Neuronal stem cell (in vitro differentiated cells): ENCODE measurements around the gene KDM5C.

Experiments
- DNase-seq: peaks from one replicate; pipeline ENCODE4 v3.0.0-alpha.2; 2013; ENCODE audit warnings: low spot score
- H2AFZ ChIP-seq: one replicate; pipeline ENCODE4 v1.6.1; 2013; ENCODE audit warnings: mild to moderate bottlenecking, low read length, inconsistent platforms
- H2AK5ac ChIP-seq: 2 replicates; pipeline ENCODE4 v1.6.1; 2013; ENCODE audit warnings: low read depth, mild to moderate bottlenecking, inconsistent platforms, low read length, moderate library complexity, mixed read lengths
- H2BK120ac ChIP-seq: 2 replicates; pipeline ENCODE4 v1.6.1; 2013; ENCODE audit warnings: low read depth, mild to moderate bottlenecking, inconsistent platforms, low read length, moderate library complexity, mixed read lengths
- H2BK12ac ChIP-seq: one replicate; pipeline ENCODE4 v1.6.1; 2013; ENCODE audit warnings: low read length, inconsistent platforms
- H2BK15ac ChIP-seq: 2 replicates; pipeline ENCODE4 v1.6.1; 2013; ENCODE audit warnings: mild to moderate bottlenecking, low read length, inconsistent platforms, mixed read lengths
- H2BK5ac ChIP-seq: one replicate; pipeline ENCODE4 v1.6.1; 2013; ENCODE audit warnings: inconsistent platforms, mild to moderate bottlenecking, low read length, moderate library complexity
- H3K14ac ChIP-seq: one replicate; pipeline ENCODE4 v1.6.1; 2013; ENCODE audit warnings: low read length, inconsistent platforms
- H3K18ac ChIP-seq: 2 replicates; pipeline ENCODE4 v1.6.1; 2013; ENCODE audit warnings: low read length, inconsistent platforms
- H3K23ac ChIP-seq: 2 replicates; pipeline ENCODE4 v1.6.1; 2013; ENCODE audit warnings: low read depth, mild to moderate bottlenecking, mixed read lengths, low read length, inconsistent platforms; ENCODE audit not compliant: poor library complexity
- H3K27ac ChIP-seq: replicated peaks from 3 replicates; pipeline ENCODE4 v1.5.1; 2013; ENCODE audit warnings: low read length, inconsistent platforms
- H3K27me3 ChIP-seq, 3 experiments: 2 replicates each; pipeline ENCODE4 v1.6.1; 2013; ENCODE audit warnings: low read length in 3 of 3, mild to moderate bottlenecking in 2 of 3, inconsistent platforms in 1 of 3, low read depth in 1 of 3, mixed read lengths in 1 of 3, moderate library complexity in 1 of 3; ENCODE audit not compliant: control insufficient read depth in 3 of 3, insufficient read depth in 3 of 3
- H3K36me3 ChIP-seq, 2 donors: replicated peaks in 1 of 2; 2 replicates each; pipeline ENCODE4 v1.6.1; 2013; ENCODE audit warnings: low read length in 2 of 2; ENCODE audit not compliant: control insufficient read depth in 2 of 2, insufficient read depth in 2 of 2
- H3K4ac ChIP-seq: 2 replicates; pipeline ENCODE4 v1.6.1; 2013; ENCODE audit warnings: inconsistent platforms, mild to moderate bottlenecking, low read length, moderate library complexity
- H3K4me1 ChIP-seq, 2 donors: 1 replicate in 1 of 2; 2 replicates in 1 of 2; pipeline ENCODE4 v1.6.1; 2013; ENCODE audit warnings: low read length in 2 of 2, low read depth in 1 of 2; ENCODE audit not compliant: control insufficient read depth in 2 of 2, insufficient read depth in 1 of 2
- H3K4me2 ChIP-seq: one replicate; pipeline ENCODE4 v1.6.1; 2013; ENCODE audit warnings: mild to moderate bottlenecking, low read length, inconsistent platforms; ENCODE audit not compliant: insufficient read depth, poor library complexity, severe bottlenecking
- H3K4me3 ChIP-seq, 2 donors: 2 replicates each; pipeline ENCODE4 v1.5.1; 2013; ENCODE audit warnings: low read length in 2 of 2, mild to moderate bottlenecking in 2 of 2, inconsistent platforms in 1 of 2, moderate library complexity in 1 of 2
- H3K79me1 ChIP-seq: one replicate; pipeline ENCODE4 v1.6.1; 2013; ENCODE audit warnings: low read depth, mild to moderate bottlenecking, inconsistent platforms, low read length, moderate library complexity
- H3K9ac ChIP-seq: one replicate; pipeline ENCODE4 v1.6.1; 2013; ENCODE audit warnings: mild to moderate bottlenecking, low read depth, low read length, inconsistent platforms; ENCODE audit not compliant: poor library complexity
- H3K9me3 ChIP-seq, 2 donors: replicated peaks in 1 of 2; 2 replicates each; pipeline versions ENCODE3 to v1.6.1; 2013; ENCODE audit warnings: low read length in 2 of 2, mild to moderate bottlenecking in 2 of 2, inconsistent platforms in 1 of 2, low read depth in 1 of 2, mixed read lengths in 1 of 2, moderate library complexity in 1 of 2; ENCODE audit not compliant: control insufficient read depth in 2 of 2, insufficient read depth in 1 of 2
- H4K8ac ChIP-seq: one replicate; pipeline ENCODE4 v1.6.1; 2013; ENCODE audit warnings: low read depth, mild to moderate bottlenecking, inconsistent platforms, low read length, moderate library complexity
- H4K91ac ChIP-seq: one replicate; pipeline ENCODE4 v1.6.1; 2013; ENCODE audit warnings: low read length, low read depth, mild to moderate bottlenecking, inconsistent platforms; ENCODE audit not compliant: poor library complexity
- WGBS, 2 donors: extraction: QIAGEN DNeasy Blood & Tissue Kit; methylation state at CpG; one replicate each; pipeline ENCODE4 v1.1.7; 2013; ENCODE audit warnings: missing lambda C conversion rate in 2 of 2, mixed read lengths in 1 of 2; ENCODE audit not compliant: insufficient read length in 2 of 2, insufficient replicate concordance in 1 of 2; ENCODE audit errors: extremely low coverage in 2 of 2; 5-methylcytosine and 5-hydroxymethylcytosine counted together

Gene KDM5C

GRCh38 chrX:53227224-53227765 lies 2.3 kb upstream of the KDM5C start:
- Histone ChIP-seq H2BK5ac (no peak overlapping the region), H2BK15ac (no peak overlapping the region), H3K4ac (no peak overlapping the region), H3K4me1 (peaks cover 7 to 8% of the 10 kb centered on the region in 2 donors), H2BK120ac (no peak overlapping the region), H3K14ac (no peak overlapping the region), H3K9ac (no peak overlapping the region), H3K4me3 (no peak overlapping the region), H3K4me2 (no peak overlapping the region), H4K8ac (no peak overlapping the region), H3K79me1 (peaks cover 5% of the 10 kb centered on the region), H2AK5ac (no peak overlapping the region), H3K27me3 (peaks cover 0 to 3% (median 0%) of the 10 kb centered on the region in 3 experiments), H3K18ac (no peak overlapping the region), H3K36me3 (peaks cover 0 to 7% of the 10 kb centered on the region in 2 donors), H4K91ac (no peak overlapping the region), H2BK12ac (no peak overlapping the region), H3K27ac (no peak overlapping the region), H3K9me3 (no peaks in the 10 kb centered on the region), H3K23ac (no peak overlapping the region), H2AFZ (no peak overlapping the region)
- WGBS, 2 donors: no CpG with 5 or more reads among the region's 7 CpGs
- DNase-seq: no peak

GRCh38 chrX:53223955-53224859 lies 800 bp downstream of the KDM5C start:
- H3K9ac ChIP-seq: peak overlapping the region; percentile 90
- H3K27ac ChIP-seq: no peak overlapping the region
- no peak for DNase-seq
- H3K27me3 ChIP-seq: peaks cover 0 to 3% (median 0%) of the 10 kb centered on the region in 3 experiments
- no CpG with 5 or more reads among the region's 40 CpGs for whole genome bisulfite sequencing, 2 donors
- H2BK12ac ChIP-seq: no peak overlapping the region
- peak overlapping the region; percentile 80 for H3K23ac ChIP-seq
- no peak overlapping the region for H4K8ac ChIP-seq
- peaks cover 8 to 36% of the 10 kb centered on the region in 2 donors for H3K36me3 ChIP-seq
- H3K79me1 ChIP-seq: peaks cover 5% of the 10 kb centered on the region
- H4K91ac ChIP-seq: no peak overlapping the region
- peak overlapping the region; percentile 88 for H2AK5ac ChIP-seq
- peaks cover 7 to 8% of the 10 kb centered on the region in 2 donors for H3K4me1 ChIP-seq
- H3K18ac ChIP-seq: peak overlapping the region; percentile 74
- H2BK15ac ChIP-seq: no peak overlapping the region
- peak overlapping the region; percentile 60 for H2BK5ac ChIP-seq
- H3K4ac ChIP-seq: no peak overlapping the region
- peak overlapping the region; percentile 51 for H3K4me2 ChIP-seq
- peak overlapping the region; percentile 31 for H2BK120ac ChIP-seq
- H3K9me3 ChIP-seq: no peaks in the 10 kb centered on the region
- H3K4me3 ChIP-seq: peak overlapping the region; percentile 93 to 99
- peak overlapping the region; percentile 17 for H3K14ac ChIP-seq
- peak overlapping the region; percentile 89 for H2AFZ ChIP-seq

GRCh38 chrX:53223068-53223693 lies 1.8 kb downstream of the KDM5C start:
- no CpG with 5 or more reads among the region's 2 CpGs for WGBS, 2 donors
- H3K9me3 ChIP-seq: no peaks in the 10 kb centered on the region

More at GRCh38 chrX:53223068-53223693, 1.8 kb downstream of the KDM5C start:
- no peak overlapping the region for H3K23ac ChIP-seq
- H3K27ac ChIP-seq: no peak overlapping the region
- H4K91ac ChIP-seq: no peak overlapping the region
- H3K18ac ChIP-seq: no peak overlapping the region
- H2AFZ ChIP-seq: no peak overlapping the region
- DNase-seq: no peak
- H3K4me3 ChIP-seq: peak overlapping the region; percentile 34 to 93
- no peak overlapping the region for H2BK120ac ChIP-seq
- H3K79me1 ChIP-seq: peaks cover 5% of the 10 kb centered on the region
- no peak overlapping the region for H3K4ac ChIP-seq
- H3K36me3 ChIP-seq: peaks cover 13 to 47% of the 10 kb centered on the region in 2 donors
- no peak overlapping the region for H3K14ac ChIP-seq
- no peak overlapping the region for H2BK12ac ChIP-seq
- H4K8ac ChIP-seq: no peak overlapping the region
- H2AK5ac ChIP-seq: no peak overlapping the region
- peak overlapping the region; percentile 51 for H3K4me2 ChIP-seq
- H2BK5ac ChIP-seq: no peak overlapping the region
- peaks cover 0 to 3% (median 0%) of the 10 kb centered on the region in 3 experiments for H3K27me3 ChIP-seq
- peaks cover 7 to 8% of the 10 kb centered on the region in 2 donors for H3K4me1 ChIP-seq
- H2BK15ac ChIP-seq: no peak overlapping the region
- H3K9ac ChIP-seq: no peak overlapping the region
